Measurements from ENCODE around the gene DUSP23.

The DUSP23 gene

DNA sequence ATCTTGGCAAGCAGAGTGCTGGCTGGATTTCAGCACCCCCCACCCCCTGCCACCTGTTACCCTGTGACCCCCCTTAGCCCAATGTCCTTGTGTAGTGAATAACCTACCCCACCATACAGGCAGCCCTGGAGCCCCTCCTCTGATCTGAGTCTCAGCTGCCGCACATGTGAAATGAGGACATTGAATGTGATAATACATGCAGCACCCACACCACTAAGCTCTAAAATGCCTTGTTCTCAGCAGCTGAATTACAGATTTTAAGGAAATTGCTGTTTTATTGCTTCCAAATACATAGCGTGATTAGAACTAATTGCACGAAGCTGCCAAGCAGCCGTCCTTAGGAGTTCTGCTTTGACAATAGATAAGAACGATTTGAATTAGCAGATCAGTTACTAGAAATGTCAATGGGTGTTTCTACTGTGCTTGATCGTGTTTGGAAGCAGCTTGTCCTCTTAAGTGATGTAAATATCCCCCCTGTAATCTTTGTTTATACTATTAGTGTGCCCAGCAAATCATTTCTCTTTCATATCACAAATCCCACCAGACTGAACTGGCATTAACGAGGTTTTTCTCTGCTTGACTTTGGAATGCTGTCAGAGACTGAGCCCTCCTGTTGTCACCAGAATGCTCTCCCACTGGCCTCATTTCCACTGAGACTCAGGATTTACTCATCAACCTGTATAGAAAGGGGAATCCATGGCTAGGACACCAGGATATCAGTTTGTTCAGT is 50.8 kb downstream of the DUSP23 start:
- no peaks in the 10 kb centered on the region for H3K79me2 ChIP-seq
- H3K4me3 ChIP-seq (ENCODE audit: low read depth, low read length) = no peak overlapping the region
- H3K4me2 ChIP-seq (ENCODE audit: low read length) = no peak overlapping the region
- TF ChIP-seq CTCF (IDR thresholded peaks at IDR 0.05) = no peak
- H3K27ac ChIP-seq = no peak overlapping the region
- no peak overlapping the region for H3K9ac ChIP-seq
- H3K4me1 ChIP-seq = peaks cover 15% of the 10 kb centered on the region
- no peaks in the 10 kb centered on the region for H3K27me3 ChIP-seq (ENCODE audit: control insufficient read depth, insufficient read depth, low read length)
- no peak overlapping the region for H2AFZ ChIP-seq
- H3K9me3 ChIP-seq (ENCODE audit: control insufficient read depth, low read length) = no peaks in the 10 kb centered on the region
- H3K36me3 ChIP-seq (ENCODE audit: control insufficient read depth, insufficient read depth, low read length) = no peaks in the 10 kb centered on the region

Data from parathyroid adenoma (tissue), 2 donors.